PFSK-1 (cell line): ENCODE results near the gene TOX3.

Experiments
- POLR2AphosphoS5 ChIP-seq: IDR thresholded peaks from 2 replicates; pipeline ENCODE4 v1.6.1; 2012; ENCODE audit warnings: low read depth, mild to moderate bottlenecking, control low read depth, low read length, moderate library complexity
- TAF1 ChIP-seq: IDR thresholded peaks from 2 replicates; pipeline ENCODE4 v1.6.1; 2012; ENCODE audit warnings: low read length, control low read depth, borderline replicate concordance; ENCODE audit not compliant: insufficient read depth
- TF ChIP-seq, protein P1 (sequence below), 2 experiments: IDR thresholded peaks; 2 replicates each; pipeline versions ENCODE4 v1.6.1 to v1.8.0; 2011 to 2012; ENCODE audit warnings: low read depth in 2 of 2, low read length in 2 of 2, control low read depth in 1 of 2, inconsistent platforms in 1 of 2, mild to moderate bottlenecking in 1 of 2, moderate library complexity in 1 of 2; ENCODE audit not compliant: insufficient read depth in 1 of 2

DNA sequence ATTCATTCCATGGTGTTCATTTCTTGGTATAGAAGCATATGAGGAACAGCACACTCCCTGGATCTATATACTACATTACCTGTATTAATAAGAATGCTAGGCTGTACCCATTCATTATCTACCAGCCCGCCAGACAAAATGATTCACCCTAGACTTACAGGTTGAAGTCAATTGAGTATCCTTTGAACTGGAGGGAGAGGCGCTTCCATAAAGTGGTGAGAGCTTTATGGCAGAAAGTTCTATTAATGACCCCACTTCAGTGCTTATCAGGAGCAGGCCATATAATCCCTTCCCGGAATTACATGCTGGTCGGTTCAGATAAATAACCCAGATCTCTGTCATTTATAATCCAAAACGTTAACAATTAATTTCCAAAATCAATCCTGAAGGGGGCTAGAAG is 44.5 kb upstream of the TOX3 start:
- TF ChIP-seq TAF1 (no peak), POLR2AphosphoS5 (no peak)
- TF ChIP-seq, protein P1, sequence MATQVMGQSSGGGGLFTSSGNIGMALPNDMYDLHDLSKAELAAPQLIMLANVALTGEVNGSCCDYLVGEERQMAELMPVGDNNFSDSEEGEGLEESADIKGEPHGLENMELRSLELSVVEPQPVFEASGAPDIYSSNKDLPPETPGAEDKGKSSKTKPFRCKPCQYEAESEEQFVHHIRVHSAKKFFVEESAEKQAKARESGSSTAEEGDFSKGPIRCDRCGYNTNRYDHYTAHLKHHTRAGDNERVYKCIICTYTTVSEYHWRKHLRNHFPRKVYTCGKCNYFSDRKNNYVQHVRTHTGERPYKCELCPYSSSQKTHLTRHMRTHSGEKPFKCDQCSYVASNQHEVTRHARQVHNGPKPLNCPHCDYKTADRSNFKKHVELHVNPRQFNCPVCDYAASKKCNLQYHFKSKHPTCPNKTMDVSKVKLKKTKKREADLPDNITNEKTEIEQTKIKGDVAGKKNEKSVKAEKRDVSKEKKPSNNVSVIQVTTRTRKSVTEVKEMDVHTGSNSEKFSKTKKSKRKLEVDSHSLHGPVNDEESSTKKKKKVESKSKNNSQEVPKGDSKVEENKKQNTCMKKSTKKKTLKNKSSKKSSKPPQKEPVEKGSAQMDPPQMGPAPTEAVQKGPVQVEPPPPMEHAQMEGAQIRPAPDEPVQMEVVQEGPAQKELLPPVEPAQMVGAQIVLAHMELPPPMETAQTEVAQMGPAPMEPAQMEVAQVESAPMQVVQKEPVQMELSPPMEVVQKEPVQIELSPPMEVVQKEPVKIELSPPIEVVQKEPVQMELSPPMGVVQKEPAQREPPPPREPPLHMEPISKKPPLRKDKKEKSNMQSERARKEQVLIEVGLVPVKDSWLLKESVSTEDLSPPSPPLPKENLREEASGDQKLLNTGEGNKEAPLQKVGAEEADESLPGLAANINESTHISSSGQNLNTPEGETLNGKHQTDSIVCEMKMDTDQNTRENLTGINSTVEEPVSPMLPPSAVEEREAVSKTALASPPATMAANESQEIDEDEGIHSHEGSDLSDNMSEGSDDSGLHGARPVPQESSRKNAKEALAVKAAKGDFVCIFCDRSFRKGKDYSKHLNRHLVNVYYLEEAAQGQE (IDR thresholded peaks at IDR 0.05; ENCODE audit: insufficient read depth in 1 of 2, low read depth in 2 of 2, low read length in 2 of 2) = no peak
